ENCODE data around the gene TBCD. TPM values are rescaled to one million over a fixed set of nuclear protein-coding genes. Genes with fewer than 3 reads are reported as not detected.

The TBCD gene
- total and polyA plus RNA-seq, 9 of the 15 experiments (the other 6 are each of a cell fraction or from before 2014, with no cell fraction given): 8.9 to 98.5 (median 28.0) TPM

- TF ChIP-seq JUND (IDR thresholded peaks at IDR 0.05; ENCODE audit: borderline replicate concordance, low read depth, low read length): no peak
- TF ChIP-seq JUND (tag; IDR thresholded peaks at IDR 0.05; ENCODE audit: borderline replicate concordance, low read depth, low read length): peak; percentile 29; the same call in 1 of the 3 replicates
- peak; percentile 26 for TF ChIP-seq POLR2B (IDR thresholded peaks at IDR 0.05; ENCODE audit: low read depth, partially characterized antibody)
- peak; percentile 39; the same call in 1 of the 2 replicates for TF ChIP-seq CREB1 (IDR thresholded peaks at IDR 0.05)
- TF ChIP-seq CREB1 (CRISPR knock-in tag; IDR thresholded peaks at IDR 0.05): peak; percentile 86
- TF ChIP-seq E2F5 (CRISPR knock-in tag; IDR thresholded peaks at IDR 0.05): 0 out of 2 replicates have a peak, but pooled peaks have one; percentile 36
- no peak; the same call in 1 of the 2 replicates for TF ChIP-seq ZSCAN29 (IDR thresholded peaks at IDR 0.05)
- TF ChIP-seq HMG20A (CRISPR knock-in tag; conservative IDR thresholded peaks at IDR 0.05): no peak
- TF ChIP-seq RERE (CRISPR knock-in tag; IDR thresholded peaks at IDR 0.05; ENCODE audit: borderline replicate concordance): no peak
- TF ChIP-seq KLF1 (tag; IDR thresholded peaks at IDR 0.05): 0 out of 2 replicates have a peak, but pooled peaks have one; percentile 13
- no peak for TF ChIP-seq NR1H2 (CRISPR knock-in tag; IDR thresholded peaks at IDR 0.05)
- peak; percentile 72 for TF ChIP-seq ZFX (CRISPR knock-in tag; IDR thresholded peaks at IDR 0.05)
- peak; percentile 88 for TF ChIP-seq ZNF263 (CRISPR knock-in tag; IDR thresholded peaks at IDR 0.05; ENCODE audit: borderline replicate concordance)
- TF ChIP-seq, protein P1, sequence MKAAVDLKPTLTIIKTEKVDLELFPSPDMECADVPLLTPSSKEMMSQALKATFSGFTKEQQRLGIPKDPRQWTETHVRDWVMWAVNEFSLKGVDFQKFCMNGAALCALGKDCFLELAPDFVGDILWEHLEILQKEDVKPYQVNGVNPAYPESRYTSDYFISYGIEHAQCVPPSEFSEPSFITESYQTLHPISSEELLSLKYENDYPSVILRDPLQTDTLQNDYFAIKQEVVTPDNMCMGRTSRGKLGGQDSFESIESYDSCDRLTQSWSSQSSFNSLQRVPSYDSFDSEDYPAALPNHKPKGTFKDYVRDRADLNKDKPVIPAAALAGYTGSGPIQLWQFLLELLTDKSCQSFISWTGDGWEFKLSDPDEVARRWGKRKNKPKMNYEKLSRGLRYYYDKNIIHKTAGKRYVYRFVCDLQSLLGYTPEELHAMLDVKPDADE (conservative IDR thresholded peaks at IDR 0.05; ENCODE audit: control insufficient read depth, low read depth, low read length): peak; percentile 33; the same call in 1 of the 2 replicates
- TF ChIP-seq ZNF699 (CRISPR knock-in tag; IDR thresholded peaks at IDR 0.05; ENCODE audit: insufficient replicate concordance): no peak
- TF ChIP-seq DIDO1 (tag; IDR thresholded peaks at IDR 0.05; ENCODE audit: low read depth): peak; percentile 72; the same call in 1 of the 2 replicates
- peak; percentile 51 for TF ChIP-seq SUPT5H (IDR thresholded peaks at IDR 0.05)
- TF ChIP-seq, protein P2, sequence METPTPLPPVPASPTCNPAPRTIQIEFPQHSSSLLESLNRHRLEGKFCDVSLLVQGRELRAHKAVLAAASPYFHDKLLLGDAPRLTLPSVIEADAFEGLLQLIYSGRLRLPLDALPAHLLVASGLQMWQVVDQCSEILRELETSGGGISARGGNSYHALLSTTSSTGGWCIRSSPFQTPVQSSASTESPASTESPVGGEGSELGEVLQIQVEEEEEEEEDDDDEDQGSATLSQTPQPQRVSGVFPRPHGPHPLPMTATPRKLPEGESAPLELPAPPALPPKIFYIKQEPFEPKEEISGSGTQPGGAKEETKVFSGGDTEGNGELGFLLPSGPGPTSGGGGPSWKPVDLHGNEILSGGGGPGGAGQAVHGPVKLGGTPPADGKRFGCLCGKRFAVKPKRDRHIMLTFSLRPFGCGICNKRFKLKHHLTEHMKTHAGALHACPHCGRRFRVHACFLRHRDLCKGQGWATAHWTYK (CRISPR knock-in tag; IDR thresholded peaks at IDR 0.05): peak; percentile 63; the same call in 1 of the 2 replicates
- TF ChIP-seq CC2D1A (IDR thresholded peaks at IDR 0.05): no peak
- peak; percentile 85 for TF ChIP-seq L3MBTL2 (IDR thresholded peaks at IDR 0.05)
Observed at GRCh38 chr17:82751571-82752370, at the start of gene TBCD (continued).
